ENCODE results near the gene PSORS1C2. TPM values are rescaled to one million over a fixed set of nuclear protein-coding genes. Genes with fewer than 3 reads are reported as not detected.

Gene PSORS1C2
- total RNA-seq, 4 donors from 2014 or later, result 0.91 TPM; not detected in 3

DNA sequence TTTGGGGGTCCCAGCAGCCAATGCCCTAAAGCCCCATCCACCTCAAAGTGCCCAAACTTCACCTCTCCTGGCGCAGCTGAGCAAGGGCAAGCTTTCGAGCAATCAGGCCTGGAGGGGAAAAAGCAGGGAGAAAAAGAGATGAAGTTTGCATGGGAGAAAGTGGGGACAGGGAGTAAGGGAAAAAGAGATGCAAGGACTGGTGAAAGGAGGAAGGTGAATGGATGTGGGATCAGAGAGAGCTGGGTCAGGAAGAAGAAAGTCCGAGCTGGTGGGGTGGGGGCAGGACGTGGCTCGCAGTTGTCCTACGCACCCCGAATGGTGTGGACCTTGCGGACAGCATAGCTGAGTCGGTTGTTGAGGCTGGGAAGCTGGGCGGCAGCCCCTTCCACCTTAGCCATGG is 6.5 kb upstream of the PSORS1C2 start:
- intact Hi-C loops (cut with DNase I), result no loop called here
- Histone ChIP-seq H3K9me3 (no peaks in the 10 kb centered on the region), H3K27me3 (no peaks in the 10 kb centered on the region), H3K4me1 (peaks cover 0 to 14% (median 0%) of the 10 kb centered on the region in 3 donors), H3K27ac (no peak overlapping the region), H3K4me3 (no peak overlapping the region), H3K36me3 (peaks cover 0 to 74% (median 2%) of the 10 kb centered on the region in 3 donors)
- WGBS, 2 donors, result 92 to 93% methylated on average over 10 of the region's 10 CpGs
- DNase-seq, result no peak
- TF ChIP-seq CTCF (IDR thresholded peaks at IDR 0.05) (no peak), POLR2A (IDR thresholded peaks at IDR 0.05) (no peak)

DNA sequence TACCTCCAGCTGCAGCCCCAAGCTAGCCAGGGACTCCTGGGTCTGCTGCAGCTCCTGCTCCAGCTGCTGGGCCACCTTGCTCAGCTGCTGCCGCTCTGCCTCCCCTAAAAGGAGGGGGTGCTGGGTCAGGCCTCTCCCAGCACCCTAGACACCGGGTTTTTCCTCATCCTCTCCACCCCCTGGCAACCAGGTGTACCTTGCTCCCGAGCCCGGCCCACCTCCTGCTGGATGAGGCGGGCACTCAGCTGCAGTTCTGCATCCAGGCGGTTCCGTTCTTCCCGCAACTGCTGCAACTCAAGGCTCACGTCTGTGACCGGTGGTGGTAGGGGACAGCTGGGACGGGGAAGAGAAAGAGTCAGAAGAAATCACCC is 6.1 kb upstream of the PSORS1C2 start:
- WGBS, 2 donors, result 74% methylated on average over 6 of the region's 11 CpGs; no CpG with 5 or more reads in 1 of the 2 donors
- Histone ChIP-seq H3K27ac (no peak overlapping the region), H3K9me3 (no peaks in the 10 kb centered on the region), H3K27me3 (no peaks in the 10 kb centered on the region), H3K4me1 (peaks cover 0 to 14% (median 0%) of the 10 kb centered on the region in 3 donors), H3K4me3 (no peak overlapping the region), H3K36me3 (peaks cover 0 to 69% (median 0%) of the 10 kb centered on the region in 3 donors)
- TF ChIP-seq POLR2A (IDR thresholded peaks at IDR 0.05) (no peak), CTCF (IDR thresholded peaks at IDR 0.05) (no peak)
- intact Hi-C loops (cut with DNase I), result no loop called here
- no peak for DNase-seq

- DNase-seq, result no peak
- Histone ChIP-seq H3K9me3 (no peaks in the 10 kb centered on the region), H3K27ac (no peak overlapping the region), H3K27me3 (no peaks in the 10 kb centered on the region), H3K4me3 (no peak overlapping the region), H3K4me1 (peaks cover 0 to 19% (median 0%) of the 10 kb centered on the region in 3 donors), H3K36me3 (peaks cover 0 to 64% (median 0%) of the 10 kb centered on the region in 3 donors)
- TF ChIP-seq CTCF (IDR thresholded peaks at IDR 0.05), result no peak
- no peak for TF ChIP-seq POLR2A (IDR thresholded peaks at IDR 0.05)
- WGBS, 2 donors, result 68 to 86% methylated on average over 11 to 18 of the region's 18 CpGs
- intact Hi-C loops (cut with DNase I), result no loop called here
These were observed 5.6 kb upstream of the PSORS1C2 start for GRCh38 chr6:31144296-31144969.

- Histone ChIP-seq H3K4me1 (peaks cover 0 to 31% (median 0%) of the 10 kb centered on the region in 3 donors), H3K36me3 (peaks cover 0 to 54% (median 0%) of the 10 kb centered on the region in 3 donors), H3K27me3 (no peaks in the 10 kb centered on the region), H3K27ac (no peak overlapping the region), H3K9me3 (no peaks in the 10 kb centered on the region), H3K4me3 (no peak overlapping the region)
- TF ChIP-seq CTCF (IDR thresholded peaks at IDR 0.05) (no peak), POLR2A (IDR thresholded peaks at IDR 0.05) (no peak)
- WGBS, 2 donors, result 13 to 40% methylated on average over 1 to 2 of the region's 11 CpGs
- no peak for DNase-seq
- intact Hi-C loops (cut with DNase I), result no loop called here
These were observed 4.3 kb upstream of the PSORS1C2 start for GRCh38 chr6:31143148-31143547.

GRCh38 chr6:31142361-31142761 is 3.5 kb upstream of the PSORS1C2 start:
- intact Hi-C loops (cut with DNase I), result no loop called here
- DNase-seq, result no peak
- no peak overlapping the region for H3K4me3 ChIP-seq
- H3K27me3 ChIP-seq, result no peaks in the 10 kb centered on the region
- 7 to 51% methylated on average over 1 to 2 of the region's 2 CpGs for WGBS, 2 donors
- peaks cover 0 to 51% (median 0%) of the 10 kb centered on the region in 3 donors for H3K36me3 ChIP-seq
- H3K4me1 ChIP-seq, result peaks cover 2 to 39% (median 7%) of the 10 kb centered on the region in 3 donors
- TF ChIP-seq POLR2A (IDR thresholded peaks at IDR 0.05), result no peak
- no peak for TF ChIP-seq CTCF (IDR thresholded peaks at IDR 0.05)
- H3K9me3 ChIP-seq, result no peaks in the 10 kb centered on the region
- no peak overlapping the region for H3K27ac ChIP-seq
